HG03095 (cell line): ENCODE measurements around the gene ADRA2A.

ENCODE experiments used
- ATAC-seq: cut with Tn5 transposase; IDR thresholded peaks from one replicate; pipeline ENCODE4 v1.9.1; 2021; ENCODE audit warnings: moderate library complexity; ENCODE audit not compliant: unreplicated experiment

Gene ADRA2A

GRCh38 chr10:111083222-111084095, 6.6 kb downstream of the ADRA2A start:
- no peak for ATAC-seq

GRCh38 chr10:111084366-111085255, 7.8 kb downstream of the ADRA2A start:
- ATAC-seq, result no peak

GRCh38 chr10:111085690-111086353, 9.0 kb downstream of the ADRA2A start:
- ATAC-seq, result no peak

GRCh38 chr10:111086574-111086973, 9.7 kb downstream of the ADRA2A start:
- ATAC-seq, result no peak

GRCh38 chr10:111087331-111087756, 10.5 kb downstream of the ADRA2A start:
- no peak for ATAC-seq

DNA sequence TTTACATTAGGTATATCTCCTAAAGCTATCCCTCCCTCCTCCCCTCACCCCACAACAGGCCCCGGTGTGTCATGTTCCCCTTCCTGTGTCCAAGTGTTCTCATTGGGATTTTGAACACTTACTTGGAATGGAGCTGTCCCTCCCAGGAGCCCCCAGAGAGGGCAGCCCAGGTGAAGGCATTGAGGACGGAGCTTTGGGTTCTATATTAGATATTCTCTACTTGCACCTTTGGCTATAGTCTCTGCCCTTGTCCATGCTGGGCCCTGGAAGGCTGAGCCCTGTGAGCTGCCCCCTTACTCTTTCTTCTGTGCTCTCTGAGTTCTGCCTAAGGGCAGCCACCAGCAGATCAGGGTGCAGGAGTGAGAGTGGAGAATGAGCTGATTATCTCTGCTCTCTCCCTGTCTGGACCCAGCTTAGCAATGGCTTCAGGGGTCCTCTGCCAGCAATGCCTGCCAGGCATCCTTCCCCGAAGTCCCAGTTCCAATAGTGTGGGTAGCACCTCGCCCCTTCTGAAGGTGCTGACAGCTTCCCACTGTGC, 11.2 kb downstream of the ADRA2A start:
- ATAC-seq, result no peak

DNA sequence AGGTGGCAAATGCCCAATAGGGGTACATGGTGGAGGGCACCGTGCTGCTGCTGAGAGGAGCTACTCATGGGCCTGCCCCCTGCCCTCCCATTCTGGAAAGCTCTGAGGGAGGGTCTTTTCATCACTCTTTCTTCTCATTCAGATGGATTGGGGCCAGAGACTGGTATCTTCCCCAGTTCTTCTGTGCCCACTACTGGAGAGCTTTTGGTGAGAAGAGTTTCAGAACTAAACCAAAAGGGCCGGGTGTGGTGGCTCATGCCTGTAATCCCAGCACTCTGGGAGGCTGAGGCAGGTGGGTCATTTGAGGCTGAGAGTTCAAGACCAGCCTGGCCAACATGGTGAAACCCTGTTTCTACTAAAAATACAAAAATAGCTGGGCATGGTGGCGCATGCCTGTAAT, 12.5 kb downstream of the ADRA2A start:
- no peak for ATAC-seq

DNA sequence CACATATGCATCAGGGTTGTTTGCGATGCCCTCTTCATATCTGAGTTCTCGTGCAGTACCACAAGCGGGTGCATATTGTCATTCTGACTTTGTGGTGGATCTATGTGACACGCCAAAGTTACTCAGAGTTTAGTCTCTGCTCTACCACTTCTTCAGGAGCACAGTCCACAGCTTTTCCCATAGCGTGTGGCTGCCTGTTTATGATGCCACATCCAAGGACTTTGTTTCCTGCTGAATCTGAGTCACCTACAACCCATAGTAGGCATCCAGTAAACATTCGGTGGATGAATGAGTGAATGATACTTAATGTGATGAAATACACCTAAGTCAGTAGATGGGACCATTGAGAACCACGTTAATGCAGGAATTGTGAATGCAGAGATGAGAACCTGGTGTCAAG, 15.0 kb downstream of the ADRA2A start:
- ATAC-seq, result no peak

GRCh38 chr10:111093741-111094380, 17.0 kb downstream of the ADRA2A start:
- ATAC-seq, result no peak

DNA sequence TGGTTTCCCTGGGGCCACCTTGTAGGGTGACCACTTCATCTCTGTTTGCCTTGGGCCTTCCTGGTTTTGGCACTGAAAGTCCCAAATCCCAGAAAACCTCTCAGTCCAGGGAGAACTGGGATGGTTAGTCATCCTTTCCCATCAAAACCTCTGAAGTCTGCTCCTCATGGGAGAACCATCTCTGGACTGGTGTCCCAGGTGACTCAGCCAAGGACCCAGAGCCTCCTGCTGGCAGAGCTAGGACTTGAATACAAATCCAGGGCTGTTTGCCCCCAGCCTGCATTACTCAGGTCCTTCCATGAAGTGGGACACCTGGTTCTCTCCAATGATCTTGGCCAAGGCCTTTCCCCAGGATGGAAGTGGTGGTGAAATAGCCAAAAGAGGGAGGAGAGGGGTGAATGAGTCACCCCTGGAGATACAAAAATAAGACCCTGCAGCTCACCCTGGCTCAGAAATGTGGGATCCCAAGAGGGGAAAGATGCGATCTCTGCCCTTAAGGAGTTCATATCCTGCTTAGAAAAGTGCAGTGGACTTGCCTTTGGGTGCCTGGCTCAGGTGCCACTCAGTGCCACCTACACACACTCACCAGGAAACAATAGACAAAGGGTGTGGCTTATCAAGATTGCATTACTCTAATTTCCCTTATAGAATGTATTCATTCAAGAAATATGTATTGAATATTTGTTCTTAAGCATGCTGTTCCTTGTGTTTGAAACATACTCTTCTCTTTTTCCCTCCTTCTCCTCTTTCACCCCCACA, 22.0 kb downstream of the ADRA2A start:
- no peak for ATAC-seq

DNA sequence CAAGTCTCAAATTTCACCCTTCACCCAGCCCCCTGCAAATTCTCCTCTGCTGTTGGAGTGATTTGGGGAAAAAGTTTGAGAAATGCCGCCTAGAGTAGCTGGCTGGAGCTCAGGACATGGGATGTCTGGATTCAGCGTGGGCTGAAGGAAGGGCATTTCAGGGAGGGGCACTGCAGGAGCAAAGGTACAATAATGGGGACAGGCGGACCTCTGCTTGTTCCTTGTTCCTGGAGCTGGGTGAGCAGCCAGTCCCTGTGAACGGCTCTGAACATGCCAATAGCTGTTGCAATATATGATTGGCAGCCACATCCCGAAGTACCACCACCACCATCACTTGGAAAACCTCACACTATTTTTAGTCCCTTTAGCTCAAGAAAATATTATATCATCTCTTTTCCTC, 23.4 kb downstream of the ADRA2A start:
- no peak for ATAC-seq

DNA sequence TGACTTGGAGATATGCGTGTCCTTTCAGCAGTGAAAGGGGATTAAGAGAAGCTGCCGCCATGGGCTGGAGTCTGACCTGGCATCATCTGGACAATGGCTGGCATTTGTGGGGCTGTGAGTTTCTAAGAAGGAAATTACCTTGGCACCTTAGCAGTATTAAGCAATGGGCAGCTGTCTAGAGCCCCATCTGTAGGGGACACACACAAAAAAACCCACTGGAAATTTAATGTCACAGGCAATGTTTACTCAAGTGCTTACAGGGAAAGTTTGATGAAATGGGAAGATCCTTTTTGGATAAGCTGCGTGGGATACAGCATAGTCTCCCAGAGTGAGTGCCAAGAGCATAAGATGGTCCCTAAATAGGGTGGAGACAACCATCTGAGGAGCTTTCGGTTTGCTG, 25.0 kb downstream of the ADRA2A start:
- ATAC-seq, result no peak

DNA sequence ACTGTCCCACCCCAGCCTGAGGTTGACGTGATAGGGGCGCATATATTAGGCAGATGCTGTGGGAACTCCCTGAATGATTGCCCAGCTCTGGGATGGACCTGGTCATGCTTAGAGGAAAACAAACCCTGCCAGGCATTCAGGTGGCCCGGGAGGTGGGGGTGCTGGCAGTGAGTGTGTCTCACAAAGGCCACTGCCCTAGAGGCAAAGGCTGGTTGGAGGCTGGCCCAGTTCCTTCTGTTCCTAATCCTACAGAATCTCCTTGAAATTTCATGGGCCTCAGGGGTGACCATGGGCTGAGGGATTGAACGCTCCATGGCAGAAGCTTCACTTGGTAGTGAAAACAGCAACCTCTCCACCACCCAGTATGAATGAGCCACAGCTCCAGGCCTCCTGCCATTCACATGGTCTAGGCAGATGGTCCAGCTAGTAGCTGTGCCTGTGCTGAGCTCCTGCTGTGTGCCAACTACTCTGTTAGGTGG, 25.6 kb downstream of the ADRA2A start:
- ATAC-seq, result no peak

GRCh38 chr10:111103196-111103840, 26.5 kb downstream of the ADRA2A start:
- ATAC-seq, result no peak

DNA sequence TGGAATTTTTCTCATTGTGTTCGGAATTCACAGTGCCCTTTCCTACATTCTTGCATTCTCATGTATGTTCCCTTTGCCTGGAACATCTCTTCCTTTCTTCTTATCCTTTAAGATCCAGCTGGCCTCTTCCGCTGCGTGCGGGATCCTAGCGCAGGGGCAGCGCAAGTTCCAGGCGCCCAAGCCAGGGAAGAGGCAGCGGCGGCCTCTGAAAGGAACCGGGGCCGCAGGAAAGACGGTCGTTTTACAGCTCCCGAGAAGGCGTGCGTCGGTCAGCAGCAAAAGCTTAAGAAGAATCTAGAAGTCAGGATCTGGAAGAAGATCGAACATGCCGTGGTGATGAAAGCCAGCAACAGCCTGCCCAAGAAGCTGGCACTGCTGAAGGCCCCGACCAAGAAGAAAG, 28.0 kb downstream of the ADRA2A start:
- no peak for ATAC-seq

- ATAC-seq, result no peak
Observed at GRCh38 chr10:111106081-111106480, 29.3 kb downstream of the ADRA2A start.

DNA sequence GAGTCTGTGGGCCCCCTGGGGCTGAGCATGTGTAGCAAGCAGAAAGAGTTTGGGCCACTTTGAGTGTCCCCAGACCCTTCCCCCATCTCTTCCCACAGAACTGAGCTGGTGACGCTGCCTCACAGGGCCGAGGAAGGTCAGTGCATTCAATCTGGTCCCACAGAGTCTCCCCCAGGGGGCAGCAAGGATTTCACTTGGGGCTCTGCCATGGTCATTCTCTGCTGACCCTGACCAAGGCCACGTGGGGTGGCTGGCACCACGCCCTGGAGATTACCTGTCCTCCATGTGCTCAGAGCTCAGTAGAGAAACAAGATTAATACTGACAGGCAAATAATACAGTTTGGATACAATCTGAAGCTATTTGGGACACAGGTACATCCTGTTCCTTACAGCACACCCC, 30.2 kb downstream of the ADRA2A start:
- no peak for ATAC-seq

DNA sequence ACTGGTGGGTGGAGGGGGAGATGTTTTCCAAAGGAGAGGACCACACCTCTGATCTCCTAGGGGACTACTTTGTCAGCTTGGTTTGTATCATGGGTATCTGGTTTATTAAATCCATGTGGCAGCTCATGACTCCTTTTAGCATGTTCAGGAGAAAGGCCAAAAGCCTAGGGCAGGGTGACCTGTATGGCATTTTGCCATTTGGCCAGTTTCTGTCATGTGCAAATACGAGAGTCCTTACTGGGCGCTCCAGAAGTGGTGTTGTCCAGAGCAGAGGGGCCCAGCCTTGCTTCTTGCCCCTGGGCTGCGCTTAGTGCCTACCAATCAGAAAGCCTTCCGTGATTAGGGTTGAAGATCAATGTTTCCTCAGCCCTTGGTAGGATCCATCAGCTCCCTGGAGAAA, 31.0 kb downstream of the ADRA2A start:
- no peak for ATAC-seq

GRCh38 chr10:111108441-111108840, 31.6 kb downstream of the ADRA2A start:
- ATAC-seq, result no peak
